SIG-M5 (cell line): ENCODE results near the gene KATNAL2.

Experiments used
- DNase-seq: peaks from one replicate; lab custom pipeline; 2025; lab: John Stamatoyannopoulos, UW

The KATNAL2 gene

GRCh38 chr18:47035156-47035671, 117.8 kb downstream of the KATNAL2 start, which contains the start of gene ELOA2:
ELOA2 (minus strand) TSS chr18:47035621; CDS start chr18:47035264, 357 bp downstream.
- DNase-seq = no peak

GRCh38 chr18:47036298-47036874, 119.0 kb downstream of the KATNAL2 start:
- no peak for DNase-seq

- DNase-seq = no peak
Observed at GRCh38 chr18:47036927-47037578, 119.7 kb downstream of the KATNAL2 start.

- no peak for DNase-seq
Observed at GRCh38 chr18:47040982-47041381, 123.6 kb downstream of the KATNAL2 start.

- DNase-seq = no peak
Observed at GRCh38 chr18:47050468-47050867, 133.1 kb downstream of the KATNAL2 start.

GRCh38 chr18:47054369-47054768, 137.0 kb downstream of the KATNAL2 start:
- no peak for DNase-seq

GRCh38 chr18:47062471-47062870, 145.1 kb downstream of the KATNAL2 start:
- DNase-seq = no peak

GRCh38 chr18:47063096-47063495, 145.7 kb downstream of the KATNAL2 start:
- no peak for DNase-seq

GRCh38 chr18:47067648-47068047, 150.2 kb downstream of the KATNAL2 start:
- DNase-seq = no peak

GRCh38 chr18:47075098-47075883, 157.9 kb downstream of the KATNAL2 start:
- no peak for DNase-seq

GRCh38 chr18:47077111-47077510, 159.7 kb downstream of the KATNAL2 start:
- DNase-seq = no peak

GRCh38 chr18:47080872-47081271, 163.5 kb downstream of the KATNAL2 start:
- DNase-seq = no peak

GRCh38 chr18:47081578-47081977, 164.2 kb downstream of the KATNAL2 start:
- DNase-seq = no peak

- no peak for DNase-seq
Observed at GRCh38 chr18:47087676-47088075, 170.3 kb downstream of the KATNAL2 start.

GRCh38 chr18:47095810-47096209, 178.4 kb downstream of the KATNAL2 start:
- no peak for DNase-seq

- no peak for DNase-seq
Observed at GRCh38 chr18:47100212-47100831, 182.9 kb downstream of the KATNAL2 start.

- no peak for DNase-seq
Observed at GRCh38 chr18:47108373-47108772, 191.0 kb downstream of the KATNAL2 start.

GRCh38 chr18:47108998-47109405, 191.6 kb downstream of the KATNAL2 start:
- DNase-seq = no peak

GRCh38 chr18:47109720-47110119, 192.3 kb downstream of the KATNAL2 start:
- no peak for DNase-seq

GRCh38 chr18:47110492-47111274, 193.3 kb downstream of the KATNAL2 start:
- no peak for DNase-seq

GRCh38 chr18:47113796-47114540, 196.6 kb downstream of the KATNAL2 start:
- no peak for DNase-seq
